ENCODE results near the gene NEURL4.

GRCh38 chr17:7356072-7356549 lies 27.0 kb upstream of the NEURL4 start:
- TF ChIP-seq CTCF (IDR thresholded peaks at IDR 0.05) (peak; percentile 80 to 97 (median 92)), POLR2A (IDR thresholded peaks at IDR 0.05) (peak in 1 of 2 donors; percentile 15)

Data from Peyer's patch (tissue), 4 donors.